Midbrain (tissue), 1 donor: ENCODE results near the gene MCCC1.

Experiments used
- DNase-seq: peaks from one replicate; lab custom pipeline; 2025; lab: John Stamatoyannopoulos, UW

MCCC1 gene

GRCh38 chr3:182981038-182981380, 118.3 kb downstream of the MCCC1 start:
- no peak for DNase-seq

DNA sequence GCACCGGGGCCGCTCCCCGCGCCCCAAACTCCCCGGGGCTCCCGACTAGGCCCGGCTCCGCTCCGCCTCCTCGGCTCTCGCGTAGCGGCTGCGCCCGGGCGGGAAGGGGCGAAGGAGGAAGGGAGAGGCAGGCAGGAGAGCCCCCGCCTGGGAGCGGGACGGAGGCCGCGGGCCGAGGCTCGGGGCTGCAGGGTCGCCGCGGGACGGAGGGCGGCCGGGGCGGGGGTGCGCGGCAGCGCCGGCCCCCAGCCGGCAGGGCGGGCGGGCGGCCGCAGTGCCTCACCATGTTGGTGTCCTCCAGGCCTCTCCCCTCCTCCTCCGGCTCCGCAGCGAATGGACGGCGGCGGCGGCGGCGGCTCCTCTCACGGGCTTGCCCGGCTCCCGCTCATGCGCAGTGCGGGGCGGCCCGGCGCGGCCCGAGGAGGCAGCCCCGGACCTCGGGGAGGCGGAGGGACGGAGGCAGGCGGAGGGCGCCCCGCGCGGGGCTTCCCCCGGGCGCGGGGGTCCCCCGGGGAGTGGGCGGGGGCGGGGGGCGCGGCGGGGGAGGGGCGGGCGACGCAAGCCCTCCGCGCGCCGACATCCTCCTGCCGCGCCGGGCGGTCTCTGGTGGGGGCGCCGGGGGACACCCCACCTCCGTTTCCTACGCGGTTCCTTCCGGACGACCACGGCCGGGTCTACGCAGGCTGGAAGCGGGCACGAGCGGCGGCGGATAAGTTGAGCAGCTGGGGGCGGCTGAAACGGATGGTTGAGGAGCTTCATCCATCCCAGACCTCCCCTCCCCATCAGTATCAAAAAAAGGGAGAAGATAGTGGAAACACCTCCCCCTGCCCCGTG, 118.9 kb downstream of the MCCC1 start, which contains the start of gene DCUN1D1:
Gene DCUN1D1 (minus strand): TSS at position 335 of the 834 bp plus-strand sequence. CDS start 49 bp downstream, at position 286.
- peak; percentile 84 for DNase-seq

- DNase-seq = peak; percentile 39
Measured at GRCh38 chr3:182979674-182980191, 119.6 kb downstream of the MCCC1 start.

DNA sequence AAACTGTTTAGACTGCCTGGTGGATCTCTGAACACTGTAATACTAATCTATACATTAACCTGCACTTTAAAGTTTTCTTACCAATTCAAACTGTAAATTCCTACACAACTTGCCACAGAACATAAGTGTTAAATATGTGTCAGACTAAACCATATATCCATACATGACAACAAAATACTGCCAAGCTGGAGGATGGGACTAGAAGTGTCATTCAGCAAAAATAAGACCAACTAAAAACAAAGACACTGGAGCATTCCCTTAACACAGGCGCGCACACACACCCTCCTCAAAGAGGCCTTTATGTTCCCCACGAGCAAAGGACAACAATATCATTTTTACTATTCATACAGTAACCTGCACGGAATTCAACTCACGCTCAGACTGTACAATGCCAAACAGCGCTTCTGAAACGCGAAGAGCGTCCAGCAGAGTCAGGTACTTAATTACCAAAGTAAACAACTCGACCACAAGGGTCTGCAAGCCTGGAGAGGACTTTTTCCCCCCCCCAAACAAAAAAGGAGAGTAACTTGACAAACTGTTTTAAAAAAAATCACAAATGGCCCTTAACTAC, 120.1 kb downstream of the MCCC1 start:
- no peak for DNase-seq

DNA sequence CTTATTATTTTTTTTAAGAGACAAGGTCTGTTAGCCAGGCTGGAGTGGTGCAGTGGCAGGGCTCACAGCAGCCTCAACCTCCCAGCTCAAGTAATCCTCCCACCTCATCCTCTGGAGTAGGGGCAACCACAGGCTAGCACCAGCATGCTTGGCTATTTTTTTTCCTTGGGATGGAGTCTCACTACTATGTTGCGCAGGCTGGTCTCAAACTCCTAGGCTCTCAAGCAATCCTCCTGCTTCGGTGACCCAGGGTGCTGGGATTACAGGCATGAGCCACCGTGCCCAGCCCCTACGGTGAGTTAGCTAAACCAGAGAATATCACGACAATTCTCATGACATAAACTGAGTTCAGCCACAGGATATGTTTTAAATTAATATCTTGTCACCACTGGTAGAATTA, 120.9 kb downstream of the MCCC1 start:
- no peak for DNase-seq

GRCh38 chr3:182973047-182973446, 126.2 kb downstream of the MCCC1 start:
- no peak for DNase-seq

DNA sequence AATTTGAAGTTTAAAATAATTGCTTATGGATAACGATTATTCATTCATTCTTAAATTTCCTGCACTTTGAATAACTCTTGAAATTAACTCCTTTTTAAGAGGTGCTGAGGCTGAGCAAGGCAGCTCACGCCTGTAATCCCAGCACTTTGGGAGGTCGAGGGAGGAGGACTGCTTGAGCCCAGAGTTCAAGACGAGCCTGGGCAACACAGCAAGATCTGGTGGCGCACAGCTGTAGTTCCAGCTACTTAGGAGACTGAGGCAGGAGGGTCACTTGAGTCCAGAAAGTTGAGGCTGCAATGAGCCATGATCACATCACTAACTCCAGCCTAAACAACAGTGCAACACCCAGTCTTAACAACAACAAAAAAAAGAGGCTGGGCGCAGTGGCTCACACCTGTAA, 126.9 kb downstream of the MCCC1 start:
- DNase-seq = no peak

DNA sequence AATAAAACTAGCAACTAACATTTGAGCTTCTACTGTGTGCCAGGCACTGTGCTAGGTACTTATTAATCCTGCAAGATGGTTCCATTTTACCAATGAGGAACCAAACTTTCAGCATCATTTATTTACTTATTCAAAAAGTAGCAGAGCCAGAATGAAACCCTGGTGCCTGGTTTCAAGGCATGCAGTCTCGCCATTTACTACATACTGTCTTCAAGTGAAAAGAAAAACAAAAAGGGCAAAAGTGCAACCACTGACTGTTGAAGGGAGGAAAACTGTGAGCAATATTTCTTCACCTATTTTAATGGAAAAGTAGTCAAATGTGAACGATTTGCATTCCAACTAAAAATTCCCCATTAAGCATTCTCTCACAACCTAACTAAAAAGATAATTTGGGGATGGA, 127.7 kb downstream of the MCCC1 start:
- DNase-seq = no peak

DNA sequence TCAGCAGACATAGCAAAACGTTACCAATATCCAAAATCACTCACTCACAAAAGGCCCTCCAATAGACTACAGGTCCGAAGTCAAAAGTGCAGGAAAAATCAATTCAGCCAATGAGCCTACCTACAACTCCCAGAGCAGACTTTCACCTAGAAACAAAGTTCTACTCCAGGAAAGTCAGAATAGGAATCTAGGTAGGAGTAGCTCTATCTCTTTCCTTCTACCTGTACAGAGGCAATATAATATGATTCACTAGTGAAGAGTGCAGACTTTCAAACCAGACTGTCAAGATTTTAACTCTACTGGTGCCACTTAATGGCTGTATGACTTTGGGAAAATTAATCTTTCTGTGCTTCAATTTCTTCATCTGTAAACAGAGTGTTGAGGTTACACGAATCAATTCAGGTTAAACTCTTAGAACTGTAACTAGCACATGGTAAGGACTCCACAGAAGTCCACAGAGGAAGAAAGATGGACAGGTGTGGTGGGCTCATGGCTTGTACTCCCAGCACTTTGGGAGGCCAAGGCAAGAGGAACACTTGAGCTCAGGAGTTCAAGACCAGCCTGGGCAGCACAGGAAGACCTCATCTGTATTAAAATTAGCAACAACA, 128.4 kb downstream of the MCCC1 start:
- no peak for DNase-seq

GRCh38 chr3:182969853-182970252, 129.4 kb downstream of the MCCC1 start:
- no peak for DNase-seq

- no peak for DNase-seq
Measured at GRCh38 chr3:182969277-182969676, 130.0 kb downstream of the MCCC1 start.

DNA sequence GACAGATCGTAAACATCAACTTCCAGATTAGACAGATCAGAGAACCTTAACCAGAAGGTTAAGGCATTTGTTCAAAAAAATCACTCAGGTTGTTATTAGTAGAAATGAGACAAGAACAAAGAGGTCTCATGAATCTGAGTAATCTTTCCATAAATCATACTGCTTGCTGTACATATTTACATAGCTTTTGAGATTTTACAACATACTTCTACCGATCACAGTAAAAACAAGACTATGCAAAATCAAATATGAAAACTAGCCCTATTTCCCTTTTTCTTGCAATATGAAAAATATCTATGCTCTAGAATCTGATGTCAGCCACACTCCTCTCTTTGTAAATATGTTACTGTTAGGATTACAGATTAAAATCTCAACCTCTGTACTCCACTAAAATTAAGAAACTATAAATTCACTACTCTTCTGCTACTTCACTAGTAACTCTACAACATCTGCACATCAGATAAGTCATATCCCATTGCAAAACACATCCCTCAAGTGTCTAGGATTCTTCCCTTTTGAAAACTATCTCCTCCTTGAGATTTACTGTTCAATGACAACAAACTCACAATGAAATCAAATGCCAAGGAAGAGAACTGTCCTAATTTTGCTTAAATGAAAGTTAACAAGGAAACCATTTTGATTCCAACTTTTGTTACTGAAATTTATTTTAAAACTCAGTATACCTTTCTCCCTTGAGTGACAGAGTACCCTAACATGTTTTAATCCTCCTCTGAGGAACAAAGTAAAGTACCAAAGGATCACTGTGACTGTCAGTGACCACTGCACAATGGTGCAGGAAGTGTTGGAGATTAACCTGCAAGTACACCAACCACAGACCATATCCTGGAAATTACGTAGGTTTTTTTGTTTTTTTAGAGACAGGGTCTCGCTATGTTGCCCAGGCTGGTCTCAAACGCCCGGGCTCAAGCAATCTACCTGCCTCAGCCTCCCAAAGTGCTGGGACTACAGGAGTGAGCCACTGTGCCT, 131.8 kb downstream of the MCCC1 start:
- no peak for DNase-seq

- no peak for DNase-seq
Measured at GRCh38 chr3:182965861-182966366, 133.4 kb downstream of the MCCC1 start.
